K562 (cell line): ENCODE results near the gene EPHB1. TPM values are rescaled to one million over a fixed set of nuclear protein-coding genes. Genes with fewer than 3 reads are reported as not detected.
A peak's percentile ranks its signal among the peaks of the same experiment; 100 is the strongest.

Experiments used
- ATAC-seq: fragments of 200-7000 bp; cut with Tn5 transposase; 3 replicates; pipeline ENCODE4 v1.9.1; 2020; ENCODE audit warnings: moderate library complexity
- BruUV-seq: library from RNA; stranded (reverse); fragments of 400-500 nt; replicated peaks from 2 replicates; lab custom pipeline; 2021; lab: Mats Ljungman, UMichigan
- CTCF ChIA-PET: fragments of 300-600 bp; formaldehyde crosslinking; extraction: SDS; loops from one replicate; lab custom pipeline; 2021; ENCODE audit warnings: low intra/inter-chr PET ratio; lab: Yijun Ruan, JAX
- POLR2A ChIA-PET: fragments of 300-600, 350-650 bp; sonication (Branson Sonifier 250); formaldehyde crosslinking; extraction: SDS; loops from one replicate; lab custom pipeline; 2021; ENCODE audit warnings: antibody characterized with exemption, inconsistent platforms; lab: Yijun Ruan, JAX
- DNase-seq, 4 experiments: peaks; one replicate each; pipeline versions ENCODE4 v3.0.0 to v3.0.0-alpha.2; 2011 to 2018; ENCODE audit warnings: low spot score in 3 of 4, mixed read lengths in 3 of 4; ENCODE audit errors: extremely low read depth in 1 of 4
- FAIRE-seq: peaks from 2 replicates; lab custom pipeline; 2011; peaks lifted over from hg19 to GRCh38; lab: Jason Lieb, UNC
- H2AFZ ChIP-seq: 2 replicates; pipeline ENCODE4 v1.6.0; 2011; ENCODE audit warnings: low read depth, low read length, control low read depth, inconsistent platforms
- H3K27ac ChIP-seq: fragments of 200-600 bp; 3 replicates; pipeline ENCODE4 v1.8.0; 2011; ENCODE audit warnings: low read depth, mild to moderate bottlenecking, control low read depth, inconsistent platforms, low read length, moderate library complexity, mixed read lengths; ENCODE audit errors: extremely low read depth
- H3K27me3 ChIP-seq, 2 experiments: fragments of 300-600 bp in 1 of 2; 2 replicates in 1 of 2; 3 replicates in 1 of 2; pipeline versions ENCODE4 v1.6.0 to v1.8.0; 2011; ENCODE audit warnings: inconsistent platforms in 2 of 2, low read length in 2 of 2, mild to moderate bottlenecking in 1 of 2, mixed read lengths in 1 of 2, moderate library complexity in 1 of 2; ENCODE audit not compliant: control insufficient read depth in 2 of 2, insufficient read depth in 2 of 2
- H3K36me3 ChIP-seq: fragments of 300-600 bp; 3 replicates; pipeline ENCODE4 v1.8.0; 2011; ENCODE audit warnings: mild to moderate bottlenecking, low read length, inconsistent platforms; ENCODE audit not compliant: control insufficient read depth, insufficient read depth
- H3K4me1 ChIP-seq, 2 experiments: fragments of 200-600 bp in 1 of 2; replicated peaks in 1 of 2; 2 replicates in 1 of 2; 3 replicates in 1 of 2; pipeline versions ENCODE4 v1.5.1 to v1.8.0; 2011; ENCODE audit warnings: inconsistent platforms in 2 of 2, low read length in 2 of 2, mild to moderate bottlenecking in 1 of 2, mixed read lengths in 1 of 2, moderate library complexity in 1 of 2; ENCODE audit not compliant: control insufficient read depth in 2 of 2, insufficient read depth in 2 of 2
- H3K4me2 ChIP-seq: 2 replicates; pipeline ENCODE4 v1.6.1; 2011; ENCODE audit warnings: low read length, control low read depth, inconsistent platforms, mixed read lengths; ENCODE audit not compliant: insufficient read depth
- H3K4me3 ChIP-seq: fragments of 200-600 bp; sonication (generic), shearing (Covaris generic); 2 replicates; pipeline ENCODE4 v1.5.1; 2016; ENCODE audit warnings: control low read depth, inconsistent platforms
- H3K79me2 ChIP-seq: fragments of 200-600 bp; 3 replicates; pipeline ENCODE4 v1.8.0; 2011; ENCODE audit warnings: low read length, inconsistent platforms; ENCODE audit not compliant: control insufficient read depth, insufficient read depth
- H3K9ac ChIP-seq, 2 experiments: 2 replicates each; pipeline versions ENCODE4 v1.6.0 to v1.6.1; 2011; ENCODE audit warnings: low read depth in 2 of 2, low read length in 2 of 2, control low read depth in 1 of 2, inconsistent platforms in 1 of 2, mild to moderate bottlenecking in 1 of 2, mixed read lengths in 1 of 2; ENCODE audit not compliant: insufficient read depth in 1 of 2
- H3K9me1 ChIP-seq: one replicate; pipeline ENCODE4 v1.6.0; 2011; ENCODE audit warnings: inconsistent platforms, mild to moderate bottlenecking, low read length, moderate library complexity; ENCODE audit not compliant: control insufficient read depth, insufficient read depth
- H3K9me3 ChIP-seq: replicated peaks from 2 replicates; pipeline ENCODE4 v1.5.1; 2011; ENCODE audit warnings: low read depth, low read length, inconsistent platforms; ENCODE audit not compliant: control insufficient read depth, insufficient read depth
- H4K20me1 ChIP-seq: replicated peaks from 2 replicates; pipeline ENCODE4 v1.6.1; 2011; ENCODE audit warnings: low read length, inconsistent platforms, mixed read lengths; ENCODE audit not compliant: control insufficient read depth, insufficient read depth
- CCNT2 ChIP-seq: IDR thresholded peaks from 2 replicates; pipeline ENCODE4 v1.6.1; 2011; ENCODE audit warnings: borderline replicate concordance, low read depth, mild to moderate bottlenecking, moderate library complexity, mixed read lengths, low read length; ENCODE audit not compliant: insufficient read length; ENCODE audit errors: extremely low read depth
- FOXK1 ChIP-seq: sonication (generic); formaldehyde crosslinking; IDR thresholded peaks from 2 replicates; pipeline ENCODE4 v1.8.0; 2022; ENCODE audit warnings: missing genetic modification reagents, mild to moderate bottlenecking, borderline replicate concordance
- HNRNPUL1 ChIP-seq: fragments of 200-400 bp; formaldehyde crosslinking; IDR thresholded peaks from 2 replicates; pipeline ENCODE4 v1.6.1; 2017; ENCODE audit warnings: low read length
- NCOA4 ChIP-seq: fragments of 450-650 bp; IDR thresholded peaks from 2 replicates; pipeline ENCODE4 v1.6.1; 2018; ENCODE audit warnings: mild to moderate bottlenecking; ENCODE audit not compliant: partially characterized antibody
- OTX1 ChIP-seq: fragments of 450-650 bp; formaldehyde crosslinking; IDR thresholded peaks from 2 replicates; pipeline ENCODE4 v1.4.0; 2022; ENCODE audit warnings: mild to moderate bottlenecking
- PURB ChIP-seq: sonication (generic); formaldehyde crosslinking; IDR thresholded peaks from 2 replicates; pipeline ENCODE4 v1.9.0; 2021; ENCODE audit warnings: low read depth, mild to moderate bottlenecking, missing genetic modification reagents
- RBFOX2 ChIP-seq: fragments of 200-400 bp; formaldehyde crosslinking; IDR thresholded peaks from 2 replicates; pipeline ENCODE4 v1.6.1; 2017; ENCODE audit warnings: low read depth, mild to moderate bottlenecking, low read length, moderate library complexity
- RBM17 ChIP-seq: fragments of 200-400 bp; formaldehyde crosslinking; IDR thresholded peaks from 2 replicates; pipeline ENCODE4 v1.6.1; 2017; ENCODE audit warnings: low read depth, mild to moderate bottlenecking, low read length, borderline replicate concordance
- SOX6 ChIP-seq: fragments of 450-650 bp; IDR thresholded peaks from 2 replicates; pipeline ENCODE4 v1.6.1; 2014; ENCODE audit warnings: mild to moderate bottlenecking
- SRSF3 ChIP-seq: fragments of 200-400 bp; formaldehyde crosslinking; IDR thresholded peaks from 2 replicates; pipeline ENCODE4 v1.6.1; 2016; ENCODE audit warnings: mild to moderate bottlenecking, low read length, moderate library complexity; ENCODE audit not compliant: insufficient read depth
- TCF7 ChIP-seq: sonication (generic); IDR thresholded peaks from 2 replicates; pipeline ENCODE4 v1.6.1; 2016; ENCODE audit warnings: antibody characterized with exemption, borderline replicate concordance
- ZNF23 ChIP-seq: fragments of 250-450 bp; sonication (Bioruptor Pico); IDR thresholded peaks from 2 replicates; pipeline ENCODE4 v1.4.0; 2020; ENCODE audit warnings: mild to moderate bottlenecking
- ZNF316 ChIP-seq: fragments of 450-650 bp; IDR thresholded peaks from 2 replicates; pipeline ENCODE4 v1.6.1; 2016
- ZNF785 ChIP-seq: fragments of 250-450 bp; sonication (Bioruptor Pico); IDR thresholded peaks from 2 replicates; pipeline ENCODE4 v1.4.0; 2020; ENCODE audit warnings: mild to moderate bottlenecking
- WGBS: fragments of 100-300 bp; shearing (Covaris generic); methylation state at CpG from one replicate; pipeline ENCODE4 v1.1.6; 2016; ENCODE audit warnings: low coverage, mixed read lengths; ENCODE audit not compliant: insufficient coverage; ENCODE audit errors: missing lambda C conversion rate; 5-methylcytosine and 5-hydroxymethylcytosine counted together
- in situ Hi-C: fragments of 300-500 bp; cut with MboI; formaldehyde crosslinking; loops from 4 replicates; pipeline ENCODE4 v1.15.0; 2018; ENCODE audit warnings: inconsistent platforms, mixed read lengths
- intact Hi-C: fragments of 100-400 bp; cut with micrococcal nuclease; formaldehyde crosslinking; loops from 2 replicates; pipeline ENCODE4 v1.14.2; 2022
- polyA plus RNA-seq, 8 experiments: library from polyadenylated mRNA; depleted of rRNA in 4 of 8; stranded (reverse) in 5 of 8; unstranded in 3 of 8; fragments of >200 nt; fragmentation: Nextera tagmentation in 2 of 8; fragmentation: Illumina TruSeq in 1 of 8; extraction: Ambion mirVana in 2 of 8; extraction: Trizol in 1 of 8; gene quantifications; 2 replicates each; pipeline versions ENCODE4 v1.2.1 to v1.2.3, GENCODE V29; 2011 to 2014; ENCODE audit warnings: inconsistent platforms in 1 of 8, missing spikeins in 1 of 8
- total RNA-seq, 7 experiments: library from RNA; depleted of rRNA in 6 of 7; stranded (reverse); fragments of >200 nt in 6 of 7; fragmentation: Illumina TruSeq in 2 of 7; extraction: Trizol in 2 of 7; gene quantifications; 2 replicates each; pipeline versions ENCODE4 v1.2.1 to v1.2.3, GENCODE V29; 2011 to 2021; ENCODE audit warnings: low replicate concordance in 1 of 7
- TF ChIP-seq, protein P1 (sequence below): fragments of 250-450 bp; sonication (Bioruptor Pico); IDR thresholded peaks from 2 replicates; pipeline ENCODE4 v1.5.0; 2021

Gene EPHB1
- total and polyA plus RNA-seq, 9 of the 15 experiments (the other 6 are each of a cell fraction or from before 2014, with no cell fraction given) = 0.29 TPM; not detected in 8

DNA sequence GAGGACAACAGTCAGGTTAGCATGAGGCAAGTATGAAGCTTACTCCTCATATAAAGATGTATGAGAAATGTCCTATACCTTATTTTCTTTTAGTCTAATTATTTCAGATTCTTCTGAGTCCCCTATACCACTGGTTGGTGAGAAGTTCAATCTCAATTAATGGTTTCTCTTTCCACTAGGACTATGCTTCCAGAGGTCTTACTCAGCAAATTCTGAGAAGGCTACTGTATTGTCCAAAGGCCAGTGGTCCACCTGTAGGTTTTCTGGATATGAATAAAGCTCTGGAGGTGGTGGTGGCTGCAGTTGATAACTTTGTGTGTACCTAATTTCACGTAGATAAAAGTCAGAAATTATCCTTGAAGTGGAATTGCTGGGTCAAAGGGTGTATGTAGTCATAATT lies 149.4 kb downstream of the EPHB1 start:
- Histone ChIP-seq H2AFZ (no peak overlapping the region), H3K9me1 (no peaks in the 10 kb centered on the region), H3K9me3 (no peaks in the 10 kb centered on the region), H3K4me2 (no peak overlapping the region), H4K20me1 (no peaks in the 10 kb centered on the region), H3K4me1 (no peaks in the 10 kb centered on the region), H3K27me3 (no peaks in the 10 kb centered on the region), H3K9ac (no peak overlapping the region), H3K4me3 (no peak overlapping the region), H3K36me3 (no peaks in the 10 kb centered on the region), H3K27ac (no peak overlapping the region), H3K79me2 (no peaks in the 10 kb centered on the region)
- in situ Hi-C loops (no loop called here), intact Hi-C loops (no loop called here)
- no peak for FAIRE-seq
- DNase-seq = no peak
- no peak for ATAC-seq
- ChIA-PET CTCF (no interaction called here), POLR2A (no interaction called here)
- WGBS = 9% methylated on average over 1 of the region's 1 CpG
- TF ChIP-seq PURB (CRISPR knock-in tag) = no peak
- no peak for TF ChIP-seq RBM17
- peak; percentile 19; the same call in 1 of the 2 replicates for TF ChIP-seq ZNF316
- TF ChIP-seq RBFOX2 = no peak
- BruUV-seq = no TSS peak

DNA sequence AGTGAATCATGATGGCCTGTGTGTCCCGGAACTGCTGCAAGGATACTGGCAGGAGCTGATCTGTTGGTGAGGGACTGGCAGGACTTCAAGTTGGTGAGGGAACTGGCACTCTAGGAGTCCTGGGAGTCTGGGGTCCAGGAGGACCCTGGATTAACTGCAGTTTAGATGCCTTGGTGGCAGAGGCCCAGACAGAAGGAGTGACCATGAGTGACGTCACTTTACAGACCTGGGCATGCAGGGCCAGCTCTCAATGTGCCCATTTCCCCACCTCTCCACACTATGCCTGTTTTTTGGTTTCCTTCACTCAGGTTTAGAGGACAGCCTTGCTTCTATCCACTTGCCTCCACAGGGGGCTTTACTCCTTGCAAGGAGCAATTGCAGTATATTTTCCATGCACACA lies 154.1 kb downstream of the EPHB1 start:
- Histone ChIP-seq H3K79me2 (no peaks in the 10 kb centered on the region), H3K4me2 (no peak overlapping the region), H3K4me1 (no peaks in the 10 kb centered on the region), H3K27me3 (no peaks in the 10 kb centered on the region), H3K4me3 (no peak overlapping the region), H3K9me1 (no peaks in the 10 kb centered on the region), H3K9me3 (no peaks in the 10 kb centered on the region), H3K27ac (no peak overlapping the region), H3K9ac (no peak overlapping the region), H4K20me1 (no peaks in the 10 kb centered on the region), H2AFZ (no peak overlapping the region), H3K36me3 (no peaks in the 10 kb centered on the region)
- no peak for ATAC-seq
- ChIA-PET CTCF (no interaction called here), POLR2A (interaction anchor here (1.6 kb wide), 1 partner anchor 11 kb away, joined by 4 read pairs; no protein-coding TSS in a partner anchor)
- in situ Hi-C loops = no loop called here
- FAIRE-seq = no peak
- DNase-seq = no peak
- intact Hi-C loops = no loop called here
- WGBS = 0% methylated on average over 2 of the region's 2 CpGs
- BruUV-seq = no TSS peak
- TF ChIP-seq SRSF3 (no peak), TCF7 (no peak), NCOA4 (no peak), HNRNPUL1 (no peak), OTX1 (no peak), SOX6 (no peak), CCNT2 (no peak), ZNF23 (CRISPR knock-in tag) (no peak), FOXK1 (CRISPR knock-in tag) (no peak), ZNF785 (CRISPR knock-in tag) (no peak)
- TF ChIP-seq, protein P1, sequence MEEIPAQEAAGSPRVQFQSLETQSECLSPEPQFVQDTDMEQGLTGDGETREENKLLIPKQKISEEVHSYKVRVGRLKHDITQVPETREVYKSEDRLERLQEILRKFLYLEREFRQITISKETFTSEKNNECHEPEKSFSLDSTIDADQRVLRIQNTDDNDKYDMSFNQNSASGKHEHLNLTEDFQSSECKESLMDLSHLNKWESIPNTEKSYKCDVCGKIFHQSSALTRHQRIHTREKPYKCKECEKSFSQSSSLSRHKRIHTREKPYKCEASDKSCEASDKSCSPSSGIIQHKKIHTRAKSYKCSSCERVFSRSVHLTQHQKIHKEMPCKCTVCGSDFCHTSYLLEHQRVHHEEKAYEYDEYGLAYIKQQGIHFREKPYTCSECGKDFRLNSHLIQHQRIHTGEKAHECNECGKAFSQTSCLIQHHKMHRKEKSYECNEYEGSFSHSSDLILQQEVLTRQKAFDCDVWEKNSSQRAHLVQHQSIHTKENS (CRISPR knock-in tag) = no peak
